Neutrophil (primary cell): ENCODE data around the gene HOXB5.

Experiments
- H3K27ac ChIP-seq: fragments of 200-600 bp; sonication (generic); 2 replicates; pipeline ENCODE4 v1.5.1; 2016; ENCODE audit warnings: mild to moderate bottlenecking, moderate library complexity
- H3K27me3 ChIP-seq: fragments of 200-600 bp; sonication (generic); 2 replicates; pipeline ENCODE4 v1.6.0; 2016; ENCODE audit warnings: mild to moderate bottlenecking
- H3K36me3 ChIP-seq: fragments of 200-600 bp; sonication (generic); 2 replicates; pipeline ENCODE4 v1.5.1; 2017
- H3K4me1 ChIP-seq, 2 experiments: fragments of 200-600 bp in 1 of 2; sonication (generic) in 1 of 2; 1 replicate in 1 of 2; 2 replicates in 1 of 2; pipeline versions ENCODE4 v1.5.1 to v1.6.1; 2013 to 2016; ENCODE audit warnings: low read depth in 1 of 2, low read length in 1 of 2, mild to moderate bottlenecking in 1 of 2, moderate library complexity in 1 of 2; ENCODE audit not compliant: control insufficient read depth in 1 of 2, insufficient read depth in 1 of 2
- H3K4me3 ChIP-seq, 2 experiments: fragments of 200-600 bp in 1 of 2; sonication (generic) in 1 of 2; 1 replicate in 1 of 2; 2 replicates in 1 of 2; pipeline ENCODE4 v1.5.1; 2013 to 2016; ENCODE audit warnings: low read depth in 1 of 2, low read length in 1 of 2, mild to moderate bottlenecking in 1 of 2, moderate library complexity in 1 of 2
- H3K9me3 ChIP-seq: fragments of 200-600 bp; sonication (generic); 2 replicates; pipeline ENCODE4 v1.5.1; 2016
- CTCF ChIP-seq: fragments of 200-600 bp; sonication (generic); IDR thresholded peaks from 2 replicates; pipeline ENCODE4 v1.5.1; 2016; ENCODE audit warnings: antibody characterized with exemption

HOXB5 gene

GRCh38 chr17:48593126-48593829, at the start of gene HOXB5:
Gene HOXB5 (minus strand): TSS chr17:48593779. CDS start chr17:48593682, 97 bp downstream.
- Histone ChIP-seq H3K36me3 (no peaks in the 10 kb centered on the region), H3K27me3 (peaks cover 100% of the 10 kb centered on the region), H3K27ac (no peak within 1 kb of the TSS), H3K4me1 (peaks cover 6 to 20% of the 10 kb centered on the region in 2 experiments), H3K4me3 (no peak within 1 kb of the TSS), H3K9me3 (no peaks in the 10 kb centered on the region)
- no peak for TF ChIP-seq CTCF

GRCh38 chr17:48642843-48643696, 49.5 kb upstream of the HOXB5 start:
- Histone ChIP-seq H3K27me3 (peaks cover 100% of the 10 kb centered on the region), H3K4me1 (peaks cover 0 to 7% of the 10 kb centered on the region in 2 experiments), H3K27ac (no peak overlapping the region), H3K4me3 (no peak overlapping the region), H3K9me3 (no peaks in the 10 kb centered on the region), H3K36me3 (no peaks in the 10 kb centered on the region)
- TF ChIP-seq CTCF, result no peak

- peaks cover 100% of the 10 kb centered on the region for H3K27me3 ChIP-seq
- H3K4me1 ChIP-seq, result peaks cover 0 to 2% of the 10 kb centered on the region in 2 experiments
- TF ChIP-seq CTCF, result no peak
- H3K36me3 ChIP-seq, result no peaks in the 10 kb centered on the region
- H3K27ac ChIP-seq, result no peak overlapping the region
- no peak overlapping the region for H3K4me3 ChIP-seq
- no peaks in the 10 kb centered on the region for H3K9me3 ChIP-seq
Observed at GRCh38 chr17:48642059-48642842, 48.7 kb upstream of the HOXB5 start.

GRCh38 chr17:48641541-48642058, 48.0 kb upstream of the HOXB5 start:
- TF ChIP-seq CTCF, result no peak
- peaks cover 100% of the 10 kb centered on the region for H3K27me3 ChIP-seq
- no peaks in the 10 kb centered on the region for H3K9me3 ChIP-seq
- no peak overlapping the region for H3K27ac ChIP-seq
- no peaks in the 10 kb centered on the region for H3K36me3 ChIP-seq
- H3K4me3 ChIP-seq, result no peak overlapping the region
- H3K4me1 ChIP-seq, result no peaks in the 10 kb centered on the region

- no peaks in the 10 kb centered on the region for H3K36me3 ChIP-seq
- H3K9me3 ChIP-seq, result no peaks in the 10 kb centered on the region
- TF ChIP-seq CTCF, result no peak
- H3K4me1 ChIP-seq, result no peaks in the 10 kb centered on the region
- no peak overlapping the region for H3K4me3 ChIP-seq
- H3K27ac ChIP-seq, result no peak overlapping the region
- peaks cover 100% of the 10 kb centered on the region for H3K27me3 ChIP-seq
Observed at GRCh38 chr17:48640858-48641180, 47.2 kb upstream of the HOXB5 start.
